Lower leg skin (tissue), 4 donors: Measurements from ENCODE around the gene C22orf39. TPM values are rescaled to one million over a fixed set of nuclear protein-coding genes. Genes with fewer than 3 reads are reported as not detected.
"Not testable (repeated sequence)": the region's sequence is repeated elsewhere in the genome, so short reads cannot be mapped to it uniquely, and the experiment has no call there.

Experiments
- DNase-seq, 2 donors: peaks; one replicate each; pipeline ENCODE4 v3.0.0-alpha.2; 2019; ENCODE audit warnings: low spot score in 2 of 2
- H3K4me3 ChIP-seq: fragments of 200-600 bp; sonication (generic); 2 replicates; pipeline ENCODE4 v1.5.1; 2017; ENCODE audit warnings: mild to moderate bottlenecking, low read depth; ENCODE audit not compliant: poor library complexity, severe bottlenecking
- CTCF ChIP-seq, 3 donors: fragments of 450-650 bp; IDR thresholded peaks; one replicate each; pipeline ENCODE4 v1.5.1; 2016; ENCODE audit warnings: antibody characterized with exemption in 3 of 3, mild to moderate bottlenecking in 3 of 3, moderate library complexity in 2 of 3
- POLR2A ChIP-seq, 2 donors: fragments of 450-650 bp; IDR thresholded peaks; one replicate each; pipeline ENCODE4 v1.6.1; 2016 to 2017; ENCODE audit warnings: antibody characterized with exemption in 2 of 2, mild to moderate bottlenecking in 1 of 2, moderate library complexity in 1 of 2
- WGBS, 2 donors: methylation state at CpG; one replicate each; pipeline ENCODE4 v1.1.5; 2018; 5-methylcytosine and 5-hydroxymethylcytosine counted together
- intact Hi-C: fragments of 100-400 bp; cut with DNase I; formaldehyde crosslinking; loops from one replicate; pipeline ENCODE4 v1.15.0; 2023; ENCODE audit warnings: low total_unique reads
- total RNA-seq, 4 donors: library from RNA; depleted of rRNA; stranded (reverse); fragments of >200 nt; gene quantifications; one replicate each; pipeline ENCODE4 v1.1.0, GENCODE V29; 2016

The C22orf39 gene
- total RNA-seq, 4 donors from 2014 or later = 31.0 to 50.4 (median 42.1) TPM

- WGBS, 2 donors = 55 to 79% methylated on average over 2 of the region's 2 CpGs
- intact Hi-C loops = no loop called here
- DNase-seq = peak in 1 of 2 donors; percentile 75
- no peak overlapping the region for H3K4me3 ChIP-seq
- TF ChIP-seq CTCF (IDR thresholded peaks at IDR 0.05) (no peak), POLR2A (IDR thresholded peaks at IDR 0.05) (no peak)
Measured at GRCh38 chr22:19442166-19442565, 5.3 kb downstream of the C22orf39 start.

- no peak overlapping the region for H3K4me3 ChIP-seq
- WGBS, 2 donors = 81 to 82% methylated on average over 8 of the region's 8 CpGs
- no peak for TF ChIP-seq CTCF (IDR thresholded peaks at IDR 0.05)
- no peak for TF ChIP-seq POLR2A (IDR thresholded peaks at IDR 0.05)
- intact Hi-C loops = no loop called here
- peak in 1 of 2 donors; percentile 65 for DNase-seq
Measured at GRCh38 chr22:19440411-19441195, 6.9 kb downstream of the C22orf39 start.

- H3K4me3 ChIP-seq = no peak overlapping the region
- 64% methylated on average over 7 of the region's 7 CpGs for WGBS, 2 donors
- DNase-seq = no peak
- intact Hi-C loops = no loop called here
- TF ChIP-seq CTCF (IDR thresholded peaks at IDR 0.05) (no peak), POLR2A (IDR thresholded peaks at IDR 0.05) (no peak)
Measured at GRCh38 chr22:19438298-19438697, 9.2 kb downstream of the C22orf39 start.

- intact Hi-C loops, H3K4me3 ChIP-seq, DNase-seq: not testable (repeated sequence)
- WGBS, 2 donors = 92% methylated on average over 9 of the region's 9 CpGs
Measured at GRCh38 chr22:19436444-19437161, 10.9 kb downstream of the C22orf39 start.

GRCh38 chr22:19434829-19435580, 12.5 kb downstream of the C22orf39 start:
- WGBS, 2 donors = 78 to 79% methylated on average over 2 of the region's 2 CpGs
- intact Hi-C loops = no loop called here
- no peak for DNase-seq
- no peak overlapping the region for H3K4me3 ChIP-seq
- TF ChIP-seq CTCF (IDR thresholded peaks at IDR 0.05) (no peak), POLR2A (IDR thresholded peaks at IDR 0.05) (no peak)

GRCh38 chr22:19434401-19434800, 13.1 kb downstream of the C22orf39 start:
- intact Hi-C loops = no loop called here
- TF ChIP-seq POLR2A (IDR thresholded peaks at IDR 0.05) (no peak), CTCF (IDR thresholded peaks at IDR 0.05) (no peak)
- 93 to 94% methylated on average over 7 of the region's 7 CpGs for WGBS, 2 donors
- H3K4me3 ChIP-seq = no peak overlapping the region
- no peak for DNase-seq
